ENCODE data around the gene GPR151.

Gene GPR151

DNA sequence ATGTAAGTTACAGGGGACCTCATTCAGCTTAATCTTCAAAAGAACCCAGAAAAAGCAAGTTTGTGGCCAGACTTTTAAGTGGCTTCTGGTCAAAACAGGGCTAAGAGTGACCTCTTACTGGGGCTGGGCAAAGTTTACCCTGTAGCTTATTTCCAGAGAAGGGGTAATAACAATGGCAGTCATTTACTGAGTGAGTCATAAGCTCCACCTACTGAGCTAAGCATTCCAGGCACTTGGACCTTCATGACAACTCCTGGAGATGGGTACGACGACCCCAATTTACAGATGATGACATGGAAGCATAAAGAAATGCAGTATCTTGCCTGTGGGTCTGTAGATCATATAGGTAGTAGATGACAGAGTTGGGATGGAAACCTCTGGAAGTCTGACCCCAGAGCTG lies 4.7 kb upstream of the GPR151 start:
- no peak overlapping the region for H3K4me3 ChIP-seq (ENCODE audit: low read length)
- DNase-seq (ENCODE audit: low read depth), result no peak
- TF ChIP-seq, protein P1, sequence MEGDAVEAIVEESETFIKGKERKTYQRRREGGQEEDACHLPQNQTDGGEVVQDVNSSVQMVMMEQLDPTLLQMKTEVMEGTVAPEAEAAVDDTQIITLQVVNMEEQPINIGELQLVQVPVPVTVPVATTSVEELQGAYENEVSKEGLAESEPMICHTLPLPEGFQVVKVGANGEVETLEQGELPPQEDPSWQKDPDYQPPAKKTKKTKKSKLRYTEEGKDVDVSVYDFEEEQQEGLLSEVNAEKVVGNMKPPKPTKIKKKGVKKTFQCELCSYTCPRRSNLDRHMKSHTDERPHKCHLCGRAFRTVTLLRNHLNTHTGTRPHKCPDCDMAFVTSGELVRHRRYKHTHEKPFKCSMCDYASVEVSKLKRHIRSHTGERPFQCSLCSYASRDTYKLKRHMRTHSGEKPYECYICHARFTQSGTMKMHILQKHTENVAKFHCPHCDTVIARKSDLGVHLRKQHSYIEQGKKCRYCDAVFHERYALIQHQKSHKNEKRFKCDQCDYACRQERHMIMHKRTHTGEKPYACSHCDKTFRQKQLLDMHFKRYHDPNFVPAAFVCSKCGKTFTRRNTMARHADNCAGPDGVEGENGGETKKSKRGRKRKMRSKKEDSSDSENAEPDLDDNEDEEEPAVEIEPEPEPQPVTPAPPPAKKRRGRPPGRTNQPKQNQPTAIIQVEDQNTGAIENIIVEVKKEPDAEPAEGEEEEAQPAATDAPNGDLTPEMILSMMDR (conservative IDR thresholded peaks at IDR 0.05; ENCODE audit: low read length), result no peak

DNA sequence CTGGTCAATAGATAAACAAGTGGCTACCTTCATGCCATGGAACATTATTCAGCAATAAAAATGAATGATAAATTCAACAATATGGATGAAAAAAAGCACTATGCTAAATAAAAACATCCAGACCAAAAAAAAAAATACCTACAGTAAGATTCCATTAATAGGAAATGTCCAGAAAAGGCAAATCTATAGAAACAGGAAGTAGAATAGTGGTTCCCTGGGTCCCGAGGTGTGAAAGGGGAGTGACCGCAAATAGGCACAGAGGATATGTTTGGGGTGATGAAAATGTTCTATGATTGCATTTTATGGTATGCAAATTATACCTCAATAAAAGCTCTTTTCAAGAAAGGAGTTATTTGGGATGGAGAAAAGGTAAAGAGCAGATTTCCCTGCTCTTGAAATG lies 3.6 kb upstream of the GPR151 start:
- TF ChIP-seq, protein P1 (conservative IDR thresholded peaks at IDR 0.05; ENCODE audit: low read length), result no peak
- no peak for DNase-seq (ENCODE audit: low read depth)
- H3K4me3 ChIP-seq (ENCODE audit: low read length), result no peak overlapping the region

DNA sequence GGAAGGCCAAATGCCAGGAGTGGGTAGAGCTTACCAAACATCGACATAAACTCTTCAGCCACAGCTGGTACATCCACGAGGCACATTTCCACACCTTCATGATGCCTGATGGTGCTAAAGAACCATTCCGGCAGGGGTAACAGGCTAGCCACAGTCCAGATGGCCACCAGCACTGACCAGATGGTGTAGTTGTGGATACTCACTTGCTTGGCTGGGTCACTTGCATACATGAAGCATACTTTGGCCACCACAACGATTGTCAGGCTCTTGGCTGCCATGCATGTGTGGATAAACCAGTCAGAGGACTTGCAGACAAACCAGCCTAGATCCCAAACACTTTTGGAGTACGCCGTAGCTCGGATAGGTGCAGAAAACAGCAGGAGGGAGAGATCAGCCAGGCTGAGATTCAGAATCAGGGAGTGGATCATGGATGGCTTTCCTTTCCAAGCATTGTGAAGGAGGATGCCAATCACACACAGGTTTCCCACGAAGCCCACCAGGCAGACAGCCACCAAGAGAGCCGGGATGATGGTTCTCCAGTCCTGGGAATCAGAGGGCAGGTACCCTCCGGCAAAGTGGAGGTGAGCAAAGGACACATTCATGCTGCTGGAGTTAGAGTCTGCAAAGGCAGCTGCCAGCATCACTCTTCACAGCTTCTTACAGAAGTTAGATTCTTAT lies 378 bp downstream of the GPR151 start:
- H3K4me3 ChIP-seq (ENCODE audit: low read length), result no peak overlapping the region
- peak; percentile 4 for DNase-seq (ENCODE audit: low read depth)
- TF ChIP-seq, protein P1 (conservative IDR thresholded peaks at IDR 0.05; ENCODE audit: low read length), result no peak

DNA sequence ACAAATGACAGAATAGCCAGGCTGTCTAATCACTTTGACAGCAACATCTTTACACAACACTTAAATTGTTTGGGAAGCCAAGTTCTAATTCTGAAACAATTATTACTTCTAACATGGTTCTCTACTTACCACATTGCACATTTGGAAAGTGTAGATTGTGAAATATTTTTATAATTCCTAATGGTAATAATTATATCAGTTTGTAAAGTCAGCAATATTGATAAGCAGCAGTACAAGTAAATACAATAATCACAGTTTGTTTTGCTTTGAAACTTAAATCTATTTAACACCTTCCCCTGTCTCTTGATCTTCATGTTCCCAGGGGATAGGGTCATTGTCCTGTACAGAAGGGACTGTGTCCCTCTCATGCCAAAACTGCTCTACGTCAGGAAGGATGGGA lies 1.4 kb downstream of the GPR151 start:
- H3K4me3 ChIP-seq (ENCODE audit: low read length), result no peak overlapping the region
- TF ChIP-seq, protein P1 (conservative IDR thresholded peaks at IDR 0.05; ENCODE audit: low read length), result no peak
- no peak for DNase-seq (ENCODE audit: low read depth)

DNA sequence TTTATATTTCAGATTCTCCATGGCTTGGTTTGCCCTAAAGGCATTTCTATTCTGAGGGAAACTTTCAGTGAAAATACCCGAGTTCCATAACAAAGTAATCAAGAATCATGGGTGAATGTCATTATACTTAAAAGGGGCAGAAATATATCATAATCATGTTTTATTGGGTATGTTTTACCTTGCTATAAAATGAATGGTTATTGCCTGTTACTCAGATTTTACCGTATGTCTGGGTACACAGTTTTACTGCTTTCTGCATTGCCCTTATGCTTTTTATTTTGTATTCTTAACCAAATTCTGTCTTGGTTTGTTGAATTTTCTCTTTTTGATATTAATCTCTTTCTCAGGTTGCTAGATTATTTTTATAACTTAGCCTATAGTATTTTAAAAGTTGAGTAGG lies 2.5 kb downstream of the GPR151 start:
- no peak for DNase-seq (ENCODE audit: low read depth)
- no peak overlapping the region for H3K4me3 ChIP-seq (ENCODE audit: low read length)
- TF ChIP-seq, protein P1 (conservative IDR thresholded peaks at IDR 0.05; ENCODE audit: low read length), result no peak

DNA sequence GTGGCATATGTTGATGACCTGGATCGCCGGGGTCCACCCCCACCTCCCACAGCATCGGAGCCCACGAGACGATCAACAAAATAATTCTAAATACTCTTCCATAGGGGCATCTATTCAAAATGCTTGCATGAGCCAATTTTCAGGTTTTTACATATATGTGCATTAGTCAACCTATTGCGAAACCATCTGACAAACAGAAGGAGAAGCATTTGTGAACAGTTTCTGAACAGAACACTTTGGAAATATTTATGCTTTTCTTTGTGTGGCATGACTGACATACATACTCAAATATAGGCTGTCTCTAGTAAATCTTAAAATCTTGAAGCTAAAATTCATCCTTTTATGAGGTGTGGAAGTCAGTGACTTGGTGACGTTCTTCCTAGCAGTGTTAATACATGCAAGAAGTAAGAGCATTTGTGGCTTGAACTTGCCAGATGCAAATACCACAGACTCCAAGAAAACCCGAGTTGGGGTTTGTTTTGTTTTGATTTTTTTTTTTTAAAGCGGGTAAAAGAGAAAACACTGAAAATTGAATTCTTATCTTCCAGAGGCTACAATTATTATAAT lies 5.3 kb downstream of the GPR151 start:
- peak; percentile 34 for DNase-seq (ENCODE audit: low read depth)
- TF ChIP-seq, protein P1 (conservative IDR thresholded peaks at IDR 0.05; ENCODE audit: low read length), result no peak
- H3K4me3 ChIP-seq (ENCODE audit: low read length), result no peak overlapping the region

DNA sequence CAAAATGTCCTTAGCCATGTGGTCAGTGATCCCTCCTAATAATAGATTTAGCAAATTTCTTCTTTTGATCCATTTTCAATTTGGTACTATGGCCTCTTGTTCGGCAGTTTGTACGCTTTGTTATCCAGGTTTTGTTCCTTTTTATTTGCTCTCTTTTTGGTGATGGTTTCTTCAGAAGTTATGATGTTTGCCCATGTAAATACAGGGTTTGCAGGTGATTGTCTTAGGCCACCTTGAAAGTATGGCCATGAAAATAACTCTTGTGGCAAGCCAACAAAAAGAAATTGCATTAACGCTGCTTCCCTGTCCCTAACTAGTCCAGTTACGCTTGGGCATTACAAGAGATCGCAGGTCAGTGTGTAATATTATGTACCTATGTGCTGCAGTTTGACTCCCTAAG lies 8.6 kb downstream of the GPR151 start:
- no peak for DNase-seq (ENCODE audit: low read depth)
- no peak overlapping the region for H3K4me3 ChIP-seq (ENCODE audit: low read length)
- TF ChIP-seq, protein P1 (conservative IDR thresholded peaks at IDR 0.05; ENCODE audit: low read length), result no peak

Data from AG10803 (cell line).